ENCODE results near the gene DAGLB. TPM values are rescaled to one million over a fixed set of nuclear protein-coding genes. Genes with fewer than 3 reads are reported as not detected.
"Not testable (repeated sequence)": the region's sequence is repeated elsewhere in the genome, so short reads cannot be mapped to it uniquely, and the experiment has no call there.

Gene DAGLB
- polyA plus RNA-seq, 1 donor (not counting 4 experiments of a cell fraction or from before 2014, with no cell fraction given): 15.5 TPM

DNA sequence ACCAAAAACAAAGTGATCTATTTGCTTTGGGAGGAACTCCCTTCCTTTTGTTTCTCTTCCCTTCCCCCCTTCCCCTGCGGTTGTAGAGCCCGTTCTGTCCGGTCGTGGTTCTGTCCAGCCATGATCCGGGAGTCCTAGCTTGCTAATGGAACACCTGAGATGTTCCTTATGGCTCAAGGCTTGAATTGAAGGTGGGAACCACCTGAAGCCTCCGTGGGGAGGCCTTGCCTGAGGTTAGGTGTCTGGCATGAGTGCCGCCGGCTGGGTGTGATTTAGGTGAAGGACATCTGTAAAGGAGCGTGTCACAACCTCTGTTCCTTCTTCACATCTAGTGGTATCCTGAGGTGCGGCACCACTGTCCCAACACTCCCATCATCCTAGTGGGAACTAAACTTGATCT, 46.2 kb downstream of the DAGLB start:
- no peaks in the 10 kb centered on the region for H3K9me3 ChIP-seq (ENCODE audit: control insufficient read depth, low read depth, low read length)
- H3K9me1 ChIP-seq (ENCODE audit: control insufficient read depth, extremely low read depth, insufficient read depth, low read length): peaks cover 2% of the 10 kb centered on the region
- H4K20me1 ChIP-seq (ENCODE audit: control insufficient read depth, extremely low read depth, insufficient read depth, low read length): peaks cover 13% of the 10 kb centered on the region
- H3K27ac ChIP-seq (ENCODE audit: control insufficient read depth, insufficient read depth, low read length): no peak overlapping the region
- no peak overlapping the region for H3K9ac ChIP-seq (ENCODE audit: control insufficient read depth, extremely low read depth, insufficient read depth, low read length)
- H3K4me3 ChIP-seq (ENCODE audit: control insufficient read depth in 2 of 3, extremely low read depth in 1 of 3, insufficient read depth in 2 of 3, low read depth in 1 of 3, low read length in 3 of 3): no peak overlapping the region
- H3K4me2 ChIP-seq (ENCODE audit: control insufficient read depth, extremely low read depth, insufficient read depth, low read depth, low read length): no peak overlapping the region
- H3K36me3 ChIP-seq (ENCODE audit: control insufficient read depth in 2 of 2, extremely low read depth in 1 of 2, insufficient read depth in 2 of 2, low read length in 2 of 2): peaks cover 14 to 32% of the 10 kb centered on the region in 2 experiments
- TF ChIP-seq EZH2 (IDR thresholded peaks at IDR 0.05; ENCODE audit: low read length): no peak
- TF ChIP-seq, protein P1, sequence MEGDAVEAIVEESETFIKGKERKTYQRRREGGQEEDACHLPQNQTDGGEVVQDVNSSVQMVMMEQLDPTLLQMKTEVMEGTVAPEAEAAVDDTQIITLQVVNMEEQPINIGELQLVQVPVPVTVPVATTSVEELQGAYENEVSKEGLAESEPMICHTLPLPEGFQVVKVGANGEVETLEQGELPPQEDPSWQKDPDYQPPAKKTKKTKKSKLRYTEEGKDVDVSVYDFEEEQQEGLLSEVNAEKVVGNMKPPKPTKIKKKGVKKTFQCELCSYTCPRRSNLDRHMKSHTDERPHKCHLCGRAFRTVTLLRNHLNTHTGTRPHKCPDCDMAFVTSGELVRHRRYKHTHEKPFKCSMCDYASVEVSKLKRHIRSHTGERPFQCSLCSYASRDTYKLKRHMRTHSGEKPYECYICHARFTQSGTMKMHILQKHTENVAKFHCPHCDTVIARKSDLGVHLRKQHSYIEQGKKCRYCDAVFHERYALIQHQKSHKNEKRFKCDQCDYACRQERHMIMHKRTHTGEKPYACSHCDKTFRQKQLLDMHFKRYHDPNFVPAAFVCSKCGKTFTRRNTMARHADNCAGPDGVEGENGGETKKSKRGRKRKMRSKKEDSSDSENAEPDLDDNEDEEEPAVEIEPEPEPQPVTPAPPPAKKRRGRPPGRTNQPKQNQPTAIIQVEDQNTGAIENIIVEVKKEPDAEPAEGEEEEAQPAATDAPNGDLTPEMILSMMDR (optimal IDR thresholded peaks at IDR 0.05 in 1 of 3, IDR thresholded peaks at IDR 0.05 in 1 of 3, conservative IDR thresholded peaks at IDR 0.05 in 1 of 3; ENCODE audit: extremely low read depth in 1 of 3, insufficient read depth in 2 of 3, low read length in 3 of 3): no peak
- peaks cover 45% of the 10 kb centered on the region for H3K4me1 ChIP-seq (ENCODE audit: control insufficient read depth, extremely low read depth, insufficient read depth, low read length)
- no peaks in the 10 kb centered on the region for H3K27me3 ChIP-seq (ENCODE audit: control insufficient read depth, extremely low read depth, insufficient read depth, low read length)
- FAIRE-seq (no peak), DNase-seq (ENCODE audit: low read depth, low spot score) (no peak)
- dilution Hi-C loops (cut with MboI; ENCODE audit: extremely low pct_ligation_motif_present, low sequenced_read_pairs): no loop called here
- H3K79me2 ChIP-seq (ENCODE audit: control insufficient read depth, insufficient read depth, low read length): peaks cover 54% of the 10 kb centered on the region
- no peak overlapping the region for H2AFZ ChIP-seq (ENCODE audit: control insufficient read depth, low read length)

DNA sequence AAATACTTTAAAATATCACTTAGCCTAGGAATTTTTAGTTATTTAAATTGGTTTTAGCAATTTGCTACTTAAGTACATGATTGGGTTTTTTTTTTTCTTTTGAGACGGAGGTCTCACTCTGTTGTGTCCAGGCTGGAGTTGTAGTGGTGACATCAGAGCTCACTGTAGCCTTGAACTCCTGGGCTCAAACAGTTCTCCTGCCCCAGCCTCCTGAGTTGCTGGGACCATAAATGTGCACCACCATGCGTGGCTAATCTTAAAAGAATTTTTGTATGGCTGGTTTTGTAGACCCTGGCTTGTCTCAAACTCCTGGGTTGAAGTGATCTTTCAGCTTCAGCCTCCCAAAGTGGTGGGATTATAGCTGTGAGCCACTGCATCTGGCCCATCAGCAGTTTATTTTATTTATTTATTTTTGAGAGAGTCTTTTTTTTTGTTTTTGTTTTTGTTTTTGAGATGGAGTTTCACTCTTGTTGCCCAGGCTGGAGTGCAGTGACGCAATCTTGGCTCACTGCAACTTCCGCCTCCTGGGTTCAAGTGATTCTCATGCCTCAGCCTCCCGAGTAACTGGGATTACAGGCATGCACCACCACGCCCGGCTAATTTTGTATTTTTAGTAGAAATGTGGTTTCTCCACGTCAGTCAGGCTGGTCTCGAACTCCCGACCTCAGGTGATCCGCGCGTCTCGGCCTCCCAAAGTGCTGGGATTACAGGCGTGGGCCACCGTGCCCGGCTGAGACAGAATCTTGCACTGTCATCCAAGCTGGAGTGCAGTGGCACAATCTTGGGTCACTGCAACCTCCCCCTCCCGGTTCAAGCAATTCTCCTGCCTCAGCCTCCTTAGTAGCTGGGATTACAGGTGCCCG, 47.3 kb downstream of the DAGLB start:
- peaks cover 13% of the 10 kb centered on the region for H4K20me1 ChIP-seq (ENCODE audit: control insufficient read depth, extremely low read depth, insufficient read depth, low read length)
- H3K4me3 ChIP-seq (ENCODE audit: control insufficient read depth in 2 of 3, extremely low read depth in 1 of 3, insufficient read depth in 2 of 3, low read depth in 1 of 3, low read length in 3 of 3); dilution Hi-C loops (cut with MboI; ENCODE audit: extremely low pct_ligation_motif_present, low sequenced_read_pairs); DNase-seq (ENCODE audit: low read depth, low spot score); H2AFZ ChIP-seq (ENCODE audit: control insufficient read depth, low read length); H3K9me1 ChIP-seq (ENCODE audit: control insufficient read depth, extremely low read depth, insufficient read depth, low read length); FAIRE-seq; H3K9ac ChIP-seq (ENCODE audit: control insufficient read depth, extremely low read depth, insufficient read depth, low read length); H3K9me3 ChIP-seq (ENCODE audit: control insufficient read depth, low read depth, low read length); H3K27me3 ChIP-seq (ENCODE audit: control insufficient read depth, extremely low read depth, insufficient read depth, low read length): not testable (repeated sequence)
- H3K4me2 ChIP-seq (ENCODE audit: control insufficient read depth, extremely low read depth, insufficient read depth, low read depth, low read length): peak overlapping the region; percentile 90
- peak overlapping the region; percentile 81 for H3K27ac ChIP-seq (ENCODE audit: control insufficient read depth, insufficient read depth, low read length)
- peaks cover 54% of the 10 kb centered on the region for H3K4me1 ChIP-seq (ENCODE audit: control insufficient read depth, extremely low read depth, insufficient read depth, low read length)
- peaks cover 8 to 25% of the 10 kb centered on the region in 2 experiments for H3K36me3 ChIP-seq (ENCODE audit: control insufficient read depth in 2 of 2, extremely low read depth in 1 of 2, insufficient read depth in 2 of 2, low read length in 2 of 2)
- H3K79me2 ChIP-seq (ENCODE audit: control insufficient read depth, insufficient read depth, low read length): peaks cover 65% of the 10 kb centered on the region
